Vagina (tissue), 2 donors: ENCODE measurements around the gene OTP.
"Not testable (repeated sequence)": the region's sequence is repeated elsewhere in the genome, so short reads cannot be mapped to it uniquely, and the experiment has no call there.

Source experiments
- CTCF ChIP-seq, 3 experiments: fragments of 450-650 bp in 2 of 3; fragments of 200-600 bp in 1 of 3; sonication (generic) in 1 of 3; IDR thresholded peaks; one replicate each; pipeline ENCODE4 v1.5.1; 2017 to 2019; ENCODE audit warnings: antibody characterized with exemption in 3 of 3, mild to moderate bottlenecking in 2 of 3, moderate library complexity in 2 of 3
- POLR2A ChIP-seq, 2 donors: fragments of 450-650 bp; IDR thresholded peaks; one replicate each; pipeline ENCODE4 v1.6.1; 2017; ENCODE audit warnings: antibody characterized with exemption in 2 of 2, mild to moderate bottlenecking in 2 of 2, moderate library complexity in 2 of 2
- POLR2AphosphoS5 ChIP-seq, 2 donors: sonication (generic); formaldehyde crosslinking; IDR thresholded peaks; one replicate each; pipeline ENCODE4 v1.9.0; 2017; ENCODE audit warnings: antibody characterized with exemption in 2 of 2, mild to moderate bottlenecking in 2 of 2, low read depth in 1 of 2; ENCODE audit not compliant: insufficient read depth in 1 of 2

DNA sequence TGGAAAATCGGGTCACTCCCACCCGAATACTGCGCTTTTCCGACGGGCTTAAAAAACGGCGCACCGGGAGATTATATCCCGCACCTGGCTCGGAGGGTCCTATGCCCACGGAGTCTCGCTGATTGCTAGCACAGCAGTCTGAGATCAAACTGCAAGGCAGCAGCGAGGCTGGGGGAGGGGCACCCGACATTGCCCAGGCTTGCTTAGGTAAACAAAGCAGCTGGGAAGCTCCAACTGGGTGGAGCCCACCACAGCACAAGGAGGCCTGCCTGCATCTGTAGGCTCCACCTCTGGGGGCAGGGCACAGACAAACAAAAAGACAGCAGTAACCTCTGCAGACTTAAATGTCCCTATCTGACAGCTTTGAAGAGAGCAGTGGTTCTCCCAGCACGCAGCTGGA lies 29.6 kb downstream of the OTP start:
- not testable (repeated sequence) for TF ChIP-seq CTCF (IDR thresholded peaks at IDR 0.05); POLR2A (IDR thresholded peaks at IDR 0.05); POLR2AphosphoS5 (IDR thresholded peaks at IDR 0.05; ENCODE audit: insufficient read depth in 1 of 2, low read depth in 1 of 2)
